GM18517 (cell line): ENCODE measurements around the gene RYR2.
"Not testable (repeated sequence)": the region's sequence is repeated elsewhere in the genome, so short reads cannot be mapped to it uniquely, and the experiment has no call there.

Experiments
- ATAC-seq: cut with Tn5 transposase; IDR thresholded peaks from one replicate; pipeline ENCODE4 v1.9.1; 2021; ENCODE audit warnings: mild to moderate bottlenecking, moderate library complexity; ENCODE audit not compliant: unreplicated experiment

RYR2 gene

GRCh38 chr1:237814319-237814924 is 772.4 kb downstream of the RYR2 start:
- no peak for ATAC-seq

DNA sequence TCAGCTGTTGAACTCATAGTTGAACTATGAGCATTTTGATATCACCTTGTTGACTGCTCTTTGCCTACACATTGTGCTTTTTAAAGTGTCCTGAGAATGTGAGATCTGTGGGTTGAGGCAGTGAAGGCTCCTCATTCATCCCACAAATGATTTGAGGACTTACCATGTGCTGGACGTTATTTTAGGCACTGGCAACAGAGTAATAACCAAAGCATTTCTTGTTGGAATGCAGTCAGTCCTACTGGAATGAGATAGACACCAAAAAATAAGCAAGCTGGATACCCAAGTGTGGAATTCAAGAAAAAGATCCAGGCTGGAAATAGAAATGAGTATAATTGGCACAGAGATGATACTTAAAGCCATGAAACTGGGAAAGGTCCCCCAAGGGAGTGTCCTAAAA is 775.3 kb downstream of the RYR2 start:
- no peak for ATAC-seq

GRCh38 chr1:237820634-237821033 is 778.6 kb downstream of the RYR2 start:
- ATAC-seq, result not testable (repeated sequence)

DNA sequence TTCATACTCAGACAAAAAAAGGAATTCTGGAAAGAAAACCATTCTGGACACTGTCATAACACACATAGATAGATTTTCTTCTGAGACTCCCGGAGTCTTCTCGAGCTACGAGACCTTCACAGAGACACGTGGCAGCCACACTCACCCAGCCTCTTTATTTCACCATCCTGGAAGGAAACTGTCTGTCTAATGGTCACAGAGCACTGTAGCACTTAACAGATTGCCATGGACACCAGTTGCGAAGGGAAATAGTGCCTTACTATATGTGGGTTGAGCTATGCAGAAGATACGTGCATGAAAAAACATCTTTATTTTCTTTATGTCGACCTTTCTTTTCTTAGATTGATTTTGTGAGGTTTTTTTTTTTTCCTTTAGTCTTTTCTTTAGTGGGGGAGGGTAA is 790.9 kb downstream of the RYR2 start:
- no peak for ATAC-seq

- ATAC-seq, result no peak
These were observed 792.1 kb downstream of the RYR2 start for GRCh38 chr1:237834048-237834447.

GRCh38 chr1:237834461-237834860 is 792.5 kb downstream of the RYR2 start:
- no peak for ATAC-seq

GRCh38 chr1:237838320-237838719 is 796.3 kb downstream of the RYR2 start:
- no peak for ATAC-seq

DNA sequence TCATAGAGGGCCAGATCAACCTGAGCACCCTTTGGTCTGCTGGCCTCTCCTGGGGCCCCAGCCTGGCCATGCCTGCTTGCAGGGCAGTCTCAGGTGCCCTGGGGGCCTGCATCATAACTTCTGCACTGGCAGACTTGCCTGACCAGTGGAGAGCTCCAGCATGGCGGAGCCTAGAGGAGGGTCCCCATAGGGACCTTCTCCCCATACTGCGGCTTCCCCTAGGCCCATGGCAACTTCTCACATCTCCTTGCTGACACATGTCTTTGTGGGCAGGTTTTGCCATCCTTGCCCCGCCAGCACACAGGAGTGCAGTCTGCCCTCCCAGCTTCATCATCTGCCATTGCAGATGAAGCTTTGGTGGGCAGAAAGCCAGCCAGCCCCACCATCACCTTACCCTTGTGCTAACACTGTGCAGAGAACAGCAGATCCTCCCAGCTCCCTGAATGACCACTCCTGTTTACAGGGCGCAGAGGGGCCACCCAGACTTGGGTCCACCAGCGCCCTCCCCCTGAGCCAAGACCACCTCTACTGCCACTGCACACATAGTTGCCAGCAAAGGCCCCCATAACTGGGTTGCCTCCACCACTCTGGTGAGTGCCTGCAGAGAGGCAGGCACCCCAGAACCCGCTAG is 797.0 kb downstream of the RYR2 start:
- no peak for ATAC-seq

DNA sequence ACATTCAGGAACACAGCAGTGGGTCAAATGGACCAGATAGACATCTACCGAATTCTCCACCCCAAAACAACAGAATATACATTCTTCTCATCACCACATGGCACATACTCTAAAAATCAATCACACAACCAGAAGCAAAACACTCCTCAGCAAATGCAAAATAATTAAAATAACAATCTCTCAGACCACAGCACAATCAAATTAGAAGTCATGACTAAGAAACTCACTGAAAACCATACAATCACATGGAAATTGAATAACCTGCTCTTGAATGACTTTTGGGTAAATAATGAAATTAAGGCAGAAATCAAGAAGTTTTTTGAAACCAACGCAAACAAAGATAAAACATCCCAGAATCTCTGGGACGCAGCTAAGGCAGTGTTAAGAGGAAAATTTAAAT is 799.5 kb downstream of the RYR2 start:
- no peak for ATAC-seq

DNA sequence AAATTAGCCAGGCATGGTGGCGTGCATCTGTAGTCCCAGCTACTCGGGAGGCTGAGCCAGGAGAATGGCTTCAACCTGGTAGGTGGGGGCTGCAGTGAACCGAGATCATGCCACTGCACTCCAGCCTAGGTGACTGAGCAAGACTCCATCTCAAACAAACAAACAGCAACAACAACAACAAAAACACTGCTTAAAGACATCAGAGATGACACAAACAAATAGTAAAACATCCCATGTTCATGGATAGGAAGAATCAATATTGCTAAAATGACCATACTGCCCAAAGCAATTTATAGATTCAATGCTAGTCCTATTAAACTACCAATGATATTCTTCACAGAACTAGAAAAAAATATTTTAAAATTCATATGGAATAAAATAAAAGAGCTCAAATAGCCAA is 801.5 kb downstream of the RYR2 start:
- ATAC-seq, result not testable (repeated sequence)

- peak; percentile 57 for ATAC-seq
These were observed 809.3 kb downstream of the RYR2 start for GRCh38 chr1:237851210-237851845.

- no peak for ATAC-seq
These were observed 810.4 kb downstream of the RYR2 start for GRCh38 chr1:237852342-237852741.

DNA sequence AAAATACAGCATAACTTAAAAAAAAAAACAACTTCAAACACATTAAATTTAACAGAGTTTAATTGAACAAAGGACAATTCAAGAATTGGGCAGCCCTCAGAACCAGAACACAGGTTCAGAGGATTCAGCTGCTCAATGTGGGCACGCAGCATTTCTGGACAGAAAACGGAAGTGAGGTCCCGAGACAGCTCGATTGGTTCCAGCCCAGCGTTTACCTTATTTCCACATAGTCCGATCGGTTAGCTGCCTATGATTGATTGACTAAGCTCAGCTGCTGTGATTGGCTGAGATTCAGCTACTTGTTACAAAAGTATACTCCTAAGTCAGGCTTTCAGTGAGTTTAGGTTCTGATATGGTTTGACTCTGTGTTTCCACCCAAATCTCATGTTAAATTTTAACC is 815.5 kb downstream of the RYR2 start:
- ATAC-seq, result no peak

DNA sequence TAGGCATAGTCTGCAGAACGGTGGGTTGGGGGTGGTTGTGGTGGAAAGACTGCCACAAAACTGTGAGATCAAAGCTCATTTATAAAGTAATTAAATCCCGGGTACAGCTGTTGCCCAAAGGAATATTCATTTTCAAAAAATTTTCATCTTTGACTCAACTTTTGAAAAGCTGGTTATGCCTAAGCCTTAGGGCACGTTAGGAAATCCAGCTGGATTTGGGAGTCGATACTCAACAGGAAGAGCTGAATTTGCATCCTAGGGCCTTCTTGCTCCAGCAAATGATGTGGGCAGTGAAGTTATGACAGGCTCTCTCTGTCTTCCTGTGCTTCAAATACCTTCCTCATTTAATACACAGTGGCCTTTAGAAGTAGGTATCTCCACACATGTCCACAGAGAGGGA is 817.0 kb downstream of the RYR2 start:
- ATAC-seq, result no peak

GRCh38 chr1:237861944-237862343 is 820.0 kb downstream of the RYR2 start:
- no peak for ATAC-seq

- ATAC-seq, result no peak
These were observed 821.2 kb downstream of the RYR2 start for GRCh38 chr1:237863234-237863633.

DNA sequence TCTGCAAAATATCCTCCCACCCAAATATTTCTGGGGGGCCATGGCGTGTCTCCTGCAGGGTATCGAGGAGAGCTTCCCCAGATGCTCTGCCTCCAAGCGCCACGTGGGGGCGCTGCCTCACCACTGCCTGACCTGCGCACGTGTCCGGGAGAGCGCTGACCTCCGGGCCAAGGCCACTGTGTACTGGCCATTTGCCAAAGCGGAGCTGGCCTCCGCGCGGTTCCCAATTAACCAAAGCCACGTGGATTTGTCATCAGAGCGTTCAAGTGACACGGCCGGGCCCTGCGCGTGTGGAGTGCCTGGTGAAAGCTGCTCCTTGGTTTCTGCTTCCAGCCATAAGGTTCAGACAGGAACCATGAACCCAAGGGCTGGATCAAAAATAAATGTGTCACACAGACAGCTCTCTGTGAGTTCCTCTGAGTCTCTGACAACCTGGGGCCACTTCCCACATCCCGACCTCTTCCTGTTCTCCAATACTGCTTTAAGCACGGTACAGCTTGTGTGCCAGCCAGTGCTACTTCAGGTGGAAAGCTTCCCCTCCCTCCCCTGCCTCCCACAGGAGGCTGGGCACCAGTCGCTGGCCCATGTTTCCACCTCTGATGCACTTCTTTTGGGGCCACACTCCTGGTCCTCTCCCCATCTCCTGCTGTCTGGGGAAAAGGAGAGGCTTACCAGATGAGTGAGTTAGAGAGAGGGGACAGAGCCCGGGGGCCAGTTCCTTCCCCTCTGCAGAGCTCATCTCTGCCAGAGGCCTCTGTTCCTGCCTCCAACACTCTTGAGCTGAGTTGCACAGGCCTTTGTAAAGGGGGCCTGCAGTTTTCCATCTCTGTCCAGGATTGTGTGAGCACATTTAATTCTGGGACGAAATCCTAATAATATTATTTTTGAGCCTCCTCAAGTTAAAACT is 822.6 kb downstream of the RYR2 start:
- peak; percentile 61 for ATAC-seq

DNA sequence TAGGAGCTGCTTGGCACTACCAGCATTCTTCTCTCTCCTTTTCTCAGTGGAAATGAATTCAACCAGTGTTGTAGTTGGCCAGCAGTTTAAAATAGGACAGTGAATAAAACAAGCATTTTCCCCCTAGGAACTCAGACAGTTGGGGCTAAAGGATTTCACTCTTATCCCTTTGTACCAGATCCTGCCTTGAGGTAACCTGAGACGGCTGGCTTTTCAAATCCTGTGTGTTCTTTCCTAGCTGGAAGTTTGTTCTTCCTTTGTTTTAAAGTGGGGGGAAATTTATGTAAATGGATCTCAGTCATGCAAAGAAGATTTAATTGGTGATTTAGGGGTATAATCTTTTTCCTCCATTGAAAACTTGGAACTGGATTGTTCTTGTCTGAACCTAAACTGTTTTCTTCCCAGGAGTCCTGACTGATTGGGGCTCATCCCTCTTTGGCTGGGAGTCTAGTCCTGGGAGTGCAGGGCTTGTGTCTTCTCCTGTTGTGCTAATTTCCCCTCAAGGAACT is 825.5 kb downstream of the RYR2 start:
- ATAC-seq, result no peak

- ATAC-seq, result no peak
These were observed 827.0 kb downstream of the RYR2 start for GRCh38 chr1:237868817-237869600.

GRCh38 chr1:237873487-237874211 is 831.7 kb downstream of the RYR2 start:
- no peak for ATAC-seq
